Lung (tissue), 12 donors: ENCODE measurements around the gene P2RX4. TPM values are rescaled to one million over a fixed set of nuclear protein-coding genes. Genes with fewer than 3 reads are reported as not detected.

Experiments
- ATAC-seq: fragments of 200-7000 bp; cut with Tn5 transposase; one replicate; pipeline ENCODE4 v1.9.1; 2020; ENCODE audit warnings: moderate number of reproducible peaks; ENCODE audit not compliant: insufficient read depth, low FRiP score
- DNase-seq, 3 donors: peaks; one replicate each; pipeline ENCODE4 v3.0.0-alpha.2; 2013 to 2017
- H3K27ac ChIP-seq, 2 donors: one replicate each; pipeline ENCODE4 v1.5.1; 2013; ENCODE audit warnings: mild to moderate bottlenecking in 2 of 2, moderate library complexity in 2 of 2, control low read depth in 1 of 2, inconsistent platforms in 1 of 2, low read depth in 1 of 2, low read length in 1 of 2
- H3K27me3 ChIP-seq, 3 donors: one replicate each; pipeline ENCODE4 v1.5.1; 2013; ENCODE audit warnings: low read length in 2 of 3; ENCODE audit not compliant: control insufficient read depth in 3 of 3, insufficient read depth in 3 of 3
- H3K36me3 ChIP-seq, 4 donors: one replicate each; pipeline ENCODE4 v1.5.1; 2013; ENCODE audit warnings: low read length in 4 of 4, mild to moderate bottlenecking in 1 of 4, moderate library complexity in 1 of 4; ENCODE audit not compliant: control insufficient read depth in 4 of 4, insufficient read depth in 4 of 4
- H3K4me1 ChIP-seq, 5 donors: one replicate each; pipeline ENCODE4 v1.5.1; 2013; ENCODE audit warnings: low read length in 5 of 5, mild to moderate bottlenecking in 2 of 5, moderate library complexity in 1 of 5; ENCODE audit not compliant: control insufficient read depth in 5 of 5, insufficient read depth in 5 of 5
- H3K4me3 ChIP-seq: one replicate; pipeline ENCODE4 v1.5.1; 2013; ENCODE audit warnings: mild to moderate bottlenecking, control low read depth, moderate library complexity
- H3K9ac ChIP-seq, 2 donors: one replicate each; pipeline ENCODE4 v1.5.1; 2013; ENCODE audit warnings: low read length in 2 of 2, control low read depth in 1 of 2; ENCODE audit not compliant: insufficient read depth in 1 of 2
- H3K9me3 ChIP-seq, 4 donors: one replicate each; pipeline ENCODE4 v1.5.1; 2013; ENCODE audit warnings: low read length in 3 of 4, mild to moderate bottlenecking in 1 of 4, moderate library complexity in 1 of 4; ENCODE audit not compliant: control insufficient read depth in 4 of 4, insufficient read depth in 3 of 4
- CTCF ChIP-seq: IDR thresholded peaks from 2 replicates; pipeline ENCODE4 v1.5.1; 2012; ENCODE audit warnings: mild to moderate bottlenecking; ENCODE audit errors: control extremely low read depth, extremely low read depth
- WGBS, 2 donors: extraction: QIAGEN DNeasy Blood & Tissue Kit; methylation state at CpG; one replicate each; pipeline ENCODE4 v1.1.7; 2013; 5-methylcytosine and 5-hydroxymethylcytosine counted together
- polyA plus RNA-seq, 2 donors: library from polyadenylated mRNA; stranded (reverse); fragments of 200-250 nt; gene quantifications; one replicate each; pipeline ENCODE4 v1.2.1, GENCODE V29; 2013
- total RNA-seq, 2 donors: library from RNA; depleted of rRNA in 1 of 2; stranded (reverse); fragments of >200 nt in 1 of 2; gene quantifications; one replicate each; pipeline ENCODE4 v1.2.1, GENCODE V29; 2014 to 2021
- donor health status: control.
- donor health status: control.
- donor health status: Bipolar disorder and iron deficiency.
- donor health status: healthy.
- donor health status: DM: yes; HTN: yes; CAD: no.

P2RX4 gene
- total and polyA plus RNA-seq, 4 donors, result 29.5 to 60.4 (median 46.4) TPM

- DNase-seq, result no peak
- Histone ChIP-seq H3K9ac (no peak overlapping the region), H3K27ac (no peak overlapping the region)
These were observed 20.2 kb upstream of the P2RX4 start for GRCh38 chr12:121189619-121190155.

GRCh38 chr12:121190523-121191031 is 19.4 kb upstream of the P2RX4 start:
- H3K9me3 ChIP-seq, result peaks cover 0 to 3% (median 0%) of the 10 kb centered on the region in 4 donors
- no peaks in the 10 kb centered on the region for H3K27me3 ChIP-seq
- H3K4me3 ChIP-seq, result no peak overlapping the region
- ATAC-seq (peak; percentile 75), DNase-seq (no peak)
- 14 to 28% methylated on average over 2 of the region's 2 CpGs for WGBS, 2 donors
- H3K27ac ChIP-seq, result no peak overlapping the region
- no peak overlapping the region for H3K9ac ChIP-seq
- peaks cover 0 to 2% (median 0%) of the 10 kb centered on the region in 5 donors for H3K4me1 ChIP-seq
- peaks cover 0 to 3% (median 0%) of the 10 kb centered on the region in 4 donors for H3K36me3 ChIP-seq
- TF ChIP-seq CTCF, result no peak

More at GRCh38 chr12:121189619-121190155, 20.2 kb upstream of the P2RX4 start:
- TF ChIP-seq CTCF, result no peak
- Histone ChIP-seq H3K4me3 (no peak overlapping the region), H3K36me3 (peaks cover 0 to 5% (median 0%) of the 10 kb centered on the region in 4 donors), H3K4me1 (peaks cover 0 to 2% (median 0%) of the 10 kb centered on the region in 5 donors), H3K9me3 (peaks cover 0 to 3% (median 0%) of the 10 kb centered on the region in 4 donors), H3K27me3 (no peaks in the 10 kb centered on the region)
- no peak for ATAC-seq
- 81 to 88% methylated on average over 9 of the region's 9 CpGs for WGBS, 2 donors

GRCh38 chr12:121191151-121191550 is 18.8 kb upstream of the P2RX4 start:
- no peak overlapping the region for H3K4me3 ChIP-seq
- no peak for TF ChIP-seq CTCF
- peaks cover 0 to 1% (median 0%) of the 10 kb centered on the region in 4 donors for H3K9me3 ChIP-seq
- no peak overlapping the region for H3K27ac ChIP-seq
- H3K36me3 ChIP-seq, result peaks cover 0 to 2% (median 0%) of the 10 kb centered on the region in 4 donors
- ATAC-seq, result no peak
- no peak for DNase-seq
- no peak overlapping the region for H3K9ac ChIP-seq
- H3K4me1 ChIP-seq, result peaks cover 0 to 2% (median 0%) of the 10 kb centered on the region in 5 donors
- WGBS, 2 donors, result 96 to 99% methylated on average over 3 of the region's 3 CpGs
- H3K27me3 ChIP-seq, result no peaks in the 10 kb centered on the region
